HepG2 (cell line): ENCODE data around the gene ABCC8.

Experiments
- HOMEZ ChIP-seq: IDR thresholded peaks from 2 replicates; pipeline ENCODE4 v1.6.1; 2016; ENCODE audit warnings: low read depth
- MBNL3 ChIP-seq: fragments of 250-450 bp; sonication (Bioruptor Pico); conservative IDR thresholded peaks from 2 replicates; pipeline ENCODE4 v1.8.0; 2022; ENCODE audit warnings: mild to moderate bottlenecking, inconsistent platforms
- POLR2A ChIP-seq, 2 experiments: IDR thresholded peaks; 2 replicates each; pipeline ENCODE4 v1.6.1; 2011; ENCODE audit warnings: low read depth in 2 of 2, low read length in 2 of 2, mild to moderate bottlenecking in 1 of 2, moderate library complexity in 1 of 2; ENCODE audit not compliant: insufficient read depth in 1 of 2
- PRPF4 ChIP-seq: fragments of 200-400 bp; formaldehyde crosslinking; IDR thresholded peaks from 2 replicates; pipeline ENCODE4 v1.6.1; 2016; ENCODE audit warnings: low read length, low read depth; ENCODE audit not compliant: poor library complexity, severe bottlenecking
- ZNF331 ChIP-seq: sonication (generic); formaldehyde crosslinking; IDR thresholded peaks from 2 replicates; pipeline ENCODE4 v1.4.0; 2020; ENCODE audit warnings: missing genetic modification reagents

- TF ChIP-seq POLR2A (IDR thresholded peaks at IDR 0.05; ENCODE audit: insufficient read depth in 1 of 2, low read depth in 2 of 2, low read length in 2 of 2) (no peak), MBNL3 (CRISPR knock-in tag) (no peak), HOMEZ (CRISPR knock-in tag) (no peak), PRPF4 (no peak), ZNF331 (CRISPR knock-in tag) (no peak)
Observed at GRCh38 chr11:17428261-17428660, 48.4 kb downstream of the ABCC8 start.
